GM12801 (cell line): Measurements from ENCODE around the gene GRK4.

ENCODE experiments used
- CTCF ChIP-seq: IDR thresholded peaks from one replicate; pipeline ENCODE4 v1.5.1; 2011; ENCODE audit warnings: control low read depth; ENCODE audit not compliant: insufficient read length; ENCODE audit errors: extremely low read depth

The GRK4 gene

GRCh38 chr4:3017504-3017903, 54.1 kb downstream of the GRK4 start:
- no peak for TF ChIP-seq CTCF

DNA sequence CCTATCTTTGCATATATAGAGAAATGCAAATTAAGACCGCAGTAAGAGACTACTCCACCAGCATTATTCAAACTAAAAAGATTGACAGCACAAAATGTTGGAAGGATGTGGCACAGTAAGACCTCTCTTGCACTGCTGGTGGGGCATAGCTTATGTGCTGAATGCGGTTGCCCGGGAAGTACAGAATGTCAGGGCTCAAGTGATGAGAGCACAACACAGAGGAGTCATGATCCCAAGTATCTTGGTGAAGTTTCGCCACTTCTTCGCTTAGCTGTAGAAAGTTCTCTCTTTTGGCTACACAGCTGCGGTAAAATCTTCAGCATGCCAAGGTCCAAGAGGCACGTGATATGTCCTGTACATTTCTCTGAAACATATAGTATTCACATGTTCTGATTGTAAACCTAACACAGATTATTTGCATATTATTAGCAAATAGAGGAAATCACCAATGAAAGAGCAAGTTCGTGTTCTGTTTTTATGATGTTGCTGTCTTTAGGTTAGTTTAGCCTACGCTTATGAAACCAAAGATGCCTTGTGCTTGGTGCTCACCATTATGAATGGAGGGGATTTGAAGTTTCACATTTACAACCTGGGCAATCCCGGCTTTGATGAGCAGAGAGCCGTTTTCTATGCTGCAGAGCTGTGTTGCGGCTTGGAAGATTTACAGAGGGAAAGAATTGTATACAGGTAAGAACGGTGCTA, 55.9 kb downstream of the GRK4 start:
- TF ChIP-seq CTCF = no peak

DNA sequence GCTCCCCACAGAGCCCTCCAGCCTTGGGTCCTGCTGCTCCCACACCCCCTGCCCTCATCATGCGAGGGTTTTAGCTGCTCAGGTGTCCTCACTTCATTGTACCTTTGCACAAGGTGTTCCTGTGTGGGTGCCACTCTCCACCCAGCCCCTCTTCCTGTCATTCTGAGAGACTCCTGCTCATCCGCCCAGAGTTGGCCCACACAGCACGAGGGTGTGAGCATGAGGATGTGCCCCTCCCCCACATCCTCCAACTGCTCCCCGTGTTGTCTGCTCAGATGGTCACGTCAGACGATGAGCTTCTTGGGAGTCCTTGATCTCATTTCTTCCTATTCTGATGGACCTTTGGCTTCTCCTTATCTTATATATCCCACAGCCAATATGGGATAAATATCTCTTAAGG, 57.8 kb downstream of the GRK4 start:
- no peak for TF ChIP-seq CTCF

DNA sequence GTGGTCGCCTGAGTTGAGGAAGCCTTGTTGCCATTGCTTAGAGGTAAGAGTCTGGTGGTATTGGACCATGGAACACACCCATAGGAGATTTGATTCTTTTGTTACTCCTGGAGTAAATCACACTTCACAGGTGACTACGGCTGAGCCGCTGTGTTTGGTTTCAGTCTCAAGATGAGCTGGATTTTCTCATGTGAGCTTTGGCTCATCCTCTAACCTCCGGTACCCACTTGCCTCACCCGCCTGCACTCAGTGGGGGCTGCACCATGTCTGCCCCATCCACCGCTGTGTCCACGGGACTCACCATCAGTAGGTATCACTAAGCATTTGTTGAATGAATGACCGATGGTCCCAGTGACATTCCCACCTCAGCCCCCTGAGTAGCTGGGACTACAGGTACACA, 58.3 kb downstream of the GRK4 start:
- no peak for TF ChIP-seq CTCF

GRCh38 chr4:3022112-3022511, 58.7 kb downstream of the GRK4 start:
- TF ChIP-seq CTCF = no peak

DNA sequence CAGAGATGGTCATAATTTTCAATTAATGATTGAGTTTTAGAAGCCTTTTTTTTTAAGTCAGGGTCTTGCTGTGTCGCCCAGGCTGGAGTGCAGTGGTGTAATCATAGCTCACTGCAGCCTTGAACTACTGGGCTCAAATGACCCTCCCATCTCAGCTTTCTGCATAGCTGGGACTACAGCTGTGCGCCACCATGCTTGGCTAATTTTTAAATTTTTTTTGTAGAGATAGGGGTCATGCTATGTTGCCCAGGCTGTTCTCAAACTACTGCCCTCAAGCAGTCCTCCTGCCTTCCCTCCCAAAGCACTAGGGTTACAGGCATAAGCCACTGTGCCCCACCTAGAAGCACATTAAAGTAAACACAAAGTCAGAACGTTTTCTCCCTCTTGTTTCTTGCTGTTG, 59.3 kb downstream of the GRK4 start:
- TF ChIP-seq CTCF = no peak

- no peak for TF ChIP-seq CTCF
Measured at GRCh38 chr4:3025881-3026280, 62.5 kb downstream of the GRK4 start.
